Natural killer cell (primary cell): ENCODE results near the gene CSMD2. TPM values are rescaled to one million over a fixed set of nuclear protein-coding genes. Genes with fewer than 3 reads are reported as not detected.

Experiments
- ATAC-seq, 3 donors: fragments of 150-1000 bp in 2 of 3; fragments of 200-7000 bp in 1 of 3; cut with Tn5 transposase; 1 replicate in 1 of 3; 2 replicates in 2 of 3; pipeline ENCODE4 v1.10.0; 2021; ENCODE audit warnings: mild to moderate bottlenecking in 2 of 3, moderate library complexity in 2 of 3
- DNase-seq, 2 donors: peaks; one replicate each; pipeline versions ENCODE4 v3.0.0 to v3.0.0-alpha.2; 2013 to 2021; ENCODE audit warnings: mixed read lengths in 1 of 2
- H3K27ac ChIP-seq: one replicate; pipeline ENCODE4 v1.5.1; 2013; ENCODE audit warnings: mild to moderate bottlenecking, low read length
- H3K27me3 ChIP-seq: one replicate; pipeline ENCODE4 v1.6.1; 2013; ENCODE audit warnings: low read length; ENCODE audit not compliant: control insufficient read depth, insufficient read depth
- H3K36me3 ChIP-seq: one replicate; pipeline ENCODE4 v1.6.1; 2013; ENCODE audit warnings: low read length; ENCODE audit not compliant: control insufficient read depth, insufficient read depth
- H3K4me1 ChIP-seq: one replicate; pipeline ENCODE4 v1.6.1; 2013; ENCODE audit warnings: low read length; ENCODE audit not compliant: control insufficient read depth, insufficient read depth
- H3K4me3 ChIP-seq: one replicate; pipeline ENCODE4 v1.5.1; 2013; ENCODE audit warnings: low read length
- H3K9me3 ChIP-seq: one replicate; pipeline ENCODE4 v1.6.1; 2013; ENCODE audit warnings: low read length; ENCODE audit not compliant: control insufficient read depth, insufficient read depth
- H3K27ac Mint-ChIP-seq, 2 donors: one replicate each; pipeline ENCODE4 v1.8.0; 2022; ENCODE audit warnings: mild to moderate bottlenecking in 2 of 2, mixed read lengths in 2 of 2, moderate library complexity in 1 of 2
- H3K27me3 Mint-ChIP-seq, 2 donors: one replicate each; pipeline ENCODE4 v1.8.0; 2022; ENCODE audit warnings: low read depth in 2 of 2, mixed read lengths in 2 of 2
- H3K36me3 Mint-ChIP-seq: one replicate; pipeline ENCODE4 v1.8.0; 2022; ENCODE audit warnings: mixed read lengths
- H3K4me1 Mint-ChIP-seq, 2 donors: one replicate each; pipeline ENCODE4 v1.8.0; 2022; ENCODE audit warnings: mixed read lengths in 2 of 2
- H3K4me3 Mint-ChIP-seq: one replicate; pipeline ENCODE4 v1.8.0; 2022; ENCODE audit warnings: mild to moderate bottlenecking, moderate library complexity, mixed read lengths
- H3K9me3 Mint-ChIP-seq, 2 donors: one replicate each; pipeline ENCODE4 v1.8.0; 2022; ENCODE audit warnings: mixed read lengths in 2 of 2
- WGBS: methylation state at CpG from one replicate; pipeline ENCODE4 v1.1.7; 2013; ENCODE audit warnings: missing lambda C conversion rate; ENCODE audit not compliant: insufficient coverage; 5-methylcytosine and 5-hydroxymethylcytosine counted together
- intact Hi-C: fragments of 100-400 bp; cut with micrococcal nuclease; formaldehyde crosslinking; loops from one replicate; pipeline ENCODE4 v1.14.2; 2022
- total RNA-seq, 4 donors: library from RNA; stranded (reverse); fragments of 120-200 nt in 1 of 4; gene quantifications; one replicate each; pipeline versions ENCODE4 v1.2.3 to v1.2.4, GENCODE V29; 2013 to 2022
- TF ChIP-seq, protein P1 (sequence below): fragments of 200-600 bp; IDR thresholded peaks from one replicate; pipeline ENCODE4 v1.8.0; 2022; ENCODE audit warnings: antibody characterized with exemption

CSMD2 gene
- total RNA-seq, 3 donors from 2014 or later (not counting 1 experiment from before 2014, with no cell fraction given), result not detected

DNA sequence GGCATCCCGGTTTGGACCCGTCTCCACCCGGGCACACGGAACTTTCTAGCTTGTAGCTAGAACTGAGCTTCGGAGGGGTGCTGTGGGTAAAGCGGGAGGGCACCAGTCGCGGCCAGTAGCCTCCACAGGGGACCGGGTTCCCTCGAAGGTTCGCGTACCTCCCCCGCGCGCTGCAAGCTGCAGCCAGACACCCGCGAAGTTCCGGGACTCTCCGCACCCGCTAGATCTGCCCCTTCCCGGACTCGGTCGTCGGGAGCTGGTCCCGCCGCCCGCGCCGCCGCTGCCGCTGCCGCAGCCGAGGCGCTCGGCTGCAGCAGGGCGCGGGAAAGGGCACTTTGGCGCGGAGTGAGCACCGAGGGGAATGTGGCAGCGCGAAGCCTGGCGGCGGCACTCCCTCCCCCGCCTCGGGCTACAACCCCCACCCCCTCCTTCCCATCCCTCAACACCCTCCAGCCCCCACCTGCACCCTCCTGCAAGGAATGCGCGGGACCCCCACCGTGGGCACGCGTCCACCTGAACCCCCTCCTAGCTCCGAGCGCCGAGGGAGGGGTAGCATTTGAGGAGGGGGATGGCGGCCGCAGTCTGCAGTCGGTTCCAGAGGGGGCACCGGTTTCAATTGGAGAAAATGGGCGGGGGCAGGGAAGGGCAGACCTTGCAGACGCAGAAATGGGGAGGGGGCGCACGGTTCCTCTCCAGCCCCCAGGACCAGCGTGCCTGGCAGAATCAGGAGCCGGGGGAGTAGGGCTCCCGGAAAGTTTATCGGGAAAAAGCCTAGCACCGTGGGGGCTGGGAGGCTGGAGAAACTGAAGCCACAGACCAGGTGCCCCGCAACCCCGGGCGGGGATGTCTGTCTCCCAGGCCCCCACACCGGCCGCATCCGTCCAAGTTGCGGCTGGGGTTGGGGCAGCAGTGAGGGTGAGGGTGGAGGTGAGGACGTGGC, 968 bp downstream of the CSMD2 start:
- no peak overlapping the region for H3K4me3 Mint-ChIP-seq
- ATAC-seq (no peak), DNase-seq (no peak)
- H3K27ac ChIP-seq, result no peak overlapping the region
- intact Hi-C loops, result no loop called here
- H3K9me3 ChIP-seq, result no peaks in the 10 kb centered on the region
- H3K27ac Mint-ChIP-seq, result no peak overlapping the region
- H3K36me3 ChIP-seq, result no peaks in the 10 kb centered on the region
- H3K9me3 Mint-ChIP-seq, result no peaks in the 10 kb centered on the region
- TF ChIP-seq, protein P1, sequence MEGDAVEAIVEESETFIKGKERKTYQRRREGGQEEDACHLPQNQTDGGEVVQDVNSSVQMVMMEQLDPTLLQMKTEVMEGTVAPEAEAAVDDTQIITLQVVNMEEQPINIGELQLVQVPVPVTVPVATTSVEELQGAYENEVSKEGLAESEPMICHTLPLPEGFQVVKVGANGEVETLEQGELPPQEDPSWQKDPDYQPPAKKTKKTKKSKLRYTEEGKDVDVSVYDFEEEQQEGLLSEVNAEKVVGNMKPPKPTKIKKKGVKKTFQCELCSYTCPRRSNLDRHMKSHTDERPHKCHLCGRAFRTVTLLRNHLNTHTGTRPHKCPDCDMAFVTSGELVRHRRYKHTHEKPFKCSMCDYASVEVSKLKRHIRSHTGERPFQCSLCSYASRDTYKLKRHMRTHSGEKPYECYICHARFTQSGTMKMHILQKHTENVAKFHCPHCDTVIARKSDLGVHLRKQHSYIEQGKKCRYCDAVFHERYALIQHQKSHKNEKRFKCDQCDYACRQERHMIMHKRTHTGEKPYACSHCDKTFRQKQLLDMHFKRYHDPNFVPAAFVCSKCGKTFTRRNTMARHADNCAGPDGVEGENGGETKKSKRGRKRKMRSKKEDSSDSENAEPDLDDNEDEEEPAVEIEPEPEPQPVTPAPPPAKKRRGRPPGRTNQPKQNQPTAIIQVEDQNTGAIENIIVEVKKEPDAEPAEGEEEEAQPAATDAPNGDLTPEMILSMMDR, result no peak
- WGBS, result 3% methylated on average over 69 of the region's 75 CpGs
- H3K4me1 ChIP-seq, result peaks cover 6% of the 10 kb centered on the region
- no peaks in the 10 kb centered on the region for H3K36me3 Mint-ChIP-seq
- peaks cover 53 to 61% of the 10 kb centered on the region in 2 donors for H3K27me3 Mint-ChIP-seq
- H3K4me3 ChIP-seq, result no peak overlapping the region
- peaks cover 23% of the 10 kb centered on the region for H3K27me3 ChIP-seq
- peaks cover 0 to 7% of the 10 kb centered on the region in 2 donors for H3K4me1 Mint-ChIP-seq

DNA sequence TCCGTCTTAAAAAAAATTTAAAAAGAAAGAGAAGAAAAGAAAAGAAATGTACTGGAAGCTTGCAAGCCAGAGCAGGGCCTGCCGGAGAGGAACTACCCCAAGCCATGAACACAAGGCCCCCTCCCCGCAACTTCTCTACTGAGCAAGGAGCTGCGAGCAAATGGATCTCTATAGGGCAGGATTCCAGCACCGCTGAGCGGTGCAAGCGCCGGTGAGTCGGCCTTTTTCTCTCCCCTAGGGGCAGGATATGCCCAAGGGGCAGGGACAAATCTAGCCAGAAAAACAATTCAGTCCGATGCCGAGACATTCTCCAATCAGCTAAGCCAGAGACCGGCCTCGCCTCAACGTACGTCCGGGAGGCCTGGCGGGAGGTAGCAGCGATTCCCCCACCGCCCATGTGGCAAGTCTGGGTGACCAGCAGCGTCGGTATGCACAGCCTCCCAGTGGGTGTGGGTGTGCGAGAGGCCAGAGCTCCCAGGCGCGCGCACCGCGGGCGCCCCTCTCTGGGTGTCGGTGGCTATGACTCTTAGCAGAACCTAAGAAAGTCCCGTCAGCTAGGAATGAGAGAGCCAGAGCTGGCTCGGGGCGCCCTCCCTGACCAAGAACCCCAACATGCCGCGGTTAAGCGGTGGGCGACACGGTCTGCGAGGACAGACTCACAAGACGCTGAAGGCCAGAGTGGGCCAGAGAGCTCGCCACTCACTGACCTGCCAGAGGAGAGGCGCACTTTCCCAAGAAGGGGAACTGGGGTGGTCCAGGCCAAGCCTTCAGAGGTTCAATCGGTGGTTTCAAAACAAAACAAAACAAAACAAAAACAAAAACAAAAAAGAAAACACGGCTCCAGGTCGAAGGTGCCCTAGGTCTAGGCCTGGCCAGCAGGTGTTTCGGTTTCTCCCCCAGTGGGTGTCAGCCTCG, 1.9 kb downstream of the CSMD2 start:
- H3K4me1 Mint-ChIP-seq, result peaks cover 0 to 7% of the 10 kb centered on the region in 2 donors
- TF ChIP-seq, protein P1, result no peak
- intact Hi-C loops, result no loop called here
- H3K4me1 ChIP-seq, result peaks cover 6% of the 10 kb centered on the region
- H3K27ac ChIP-seq, result no peak overlapping the region
- no peak overlapping the region for H3K4me3 ChIP-seq
- H3K27me3 Mint-ChIP-seq, result peaks cover 53 to 61% of the 10 kb centered on the region in 2 donors
- H3K36me3 Mint-ChIP-seq, result no peaks in the 10 kb centered on the region
- H3K9me3 ChIP-seq, result no peaks in the 10 kb centered on the region
- H3K36me3 ChIP-seq, result no peaks in the 10 kb centered on the region
- WGBS, result 1% methylated on average over 46 of the region's 46 CpGs
- DNase-seq (no peak), ATAC-seq (no peak)
- peaks cover 21% of the 10 kb centered on the region for H3K27me3 ChIP-seq
- no peak overlapping the region for H3K27ac Mint-ChIP-seq
- no peaks in the 10 kb centered on the region for H3K9me3 Mint-ChIP-seq
- H3K4me3 Mint-ChIP-seq, result peak overlapping the region; percentile 28

DNA sequence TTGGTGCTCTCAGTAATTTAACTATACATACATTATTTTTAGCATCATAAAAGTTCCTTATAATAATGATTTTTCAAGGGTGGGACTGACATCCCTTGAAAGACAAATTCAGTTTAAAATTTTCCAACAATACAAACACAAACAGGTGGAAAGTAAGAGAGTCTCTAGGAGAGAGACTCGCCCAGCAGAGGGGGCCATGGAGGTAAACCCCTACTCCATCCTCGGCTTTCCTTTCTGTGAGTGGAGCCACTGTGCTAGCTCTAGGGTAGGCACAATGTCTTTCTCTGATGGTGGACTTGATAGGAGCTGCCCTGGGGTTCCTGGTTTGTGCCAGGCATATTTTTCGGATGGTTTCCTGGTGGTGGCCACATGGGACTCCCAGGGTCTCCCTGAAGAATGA, 8.3 kb downstream of the CSMD2 start:
- no peak overlapping the region for H3K27ac ChIP-seq
- Mint-ChIP-seq H3K27ac (no peak overlapping the region), H3K9me3 (no peaks in the 10 kb centered on the region), H3K4me3 (no peak overlapping the region), H3K27me3 (peaks cover 20 to 48% of the 10 kb centered on the region in 2 donors), H3K4me1 (no peaks in the 10 kb centered on the region), H3K36me3 (no peaks in the 10 kb centered on the region)
- ATAC-seq (no peak), DNase-seq (no peak)
- H3K36me3 ChIP-seq, result no peaks in the 10 kb centered on the region
- H3K4me3 ChIP-seq, result no peak overlapping the region
- 80% methylated on average over 3 of the region's 3 CpGs for WGBS
- H3K4me1 ChIP-seq, result no peaks in the 10 kb centered on the region
- no peaks in the 10 kb centered on the region for H3K9me3 ChIP-seq
- TF ChIP-seq, protein P1, result no peak
- H3K27me3 ChIP-seq, result no peaks in the 10 kb centered on the region
- intact Hi-C loops, result no loop called here
